GM21717 (cell line): ENCODE measurements around the gene PRDM1.

ENCODE experiments used
- ATAC-seq: cut with Tn5 transposase; IDR thresholded peaks from one replicate; pipeline ENCODE4 v1.9.1; 2021; ENCODE audit warnings: mild to moderate bottlenecking, moderate library complexity; ENCODE audit not compliant: unreplicated experiment

PRDM1 gene

GRCh38 chr6:106069478-106069877 is 16.7 kb upstream of the PRDM1 start:
- ATAC-seq = no peak

- no peak for ATAC-seq
Observed at GRCh38 chr6:106070636-106071035, 15.5 kb upstream of the PRDM1 start.

GRCh38 chr6:106072501-106073090 is 13.5 kb upstream of the PRDM1 start:
- ATAC-seq = no peak

GRCh38 chr6:106074146-106074545 is 12.0 kb upstream of the PRDM1 start:
- no peak for ATAC-seq

GRCh38 chr6:106076139-106076538 is 10.0 kb upstream of the PRDM1 start:
- ATAC-seq = no peak

GRCh38 chr6:106077170-106077569 is 9.0 kb upstream of the PRDM1 start:
- ATAC-seq = no peak

- no peak for ATAC-seq
Observed at GRCh38 chr6:106077881-106078280, 8.3 kb upstream of the PRDM1 start.

GRCh38 chr6:106079961-106080762 is 6.0 kb upstream of the PRDM1 start:
- ATAC-seq = no peak

- no peak for ATAC-seq
Observed at GRCh38 chr6:106080763-106081095, 5.4 kb upstream of the PRDM1 start.

GRCh38 chr6:106081715-106082114 is 4.4 kb upstream of the PRDM1 start:
- no peak for ATAC-seq

- ATAC-seq = no peak
Observed at GRCh38 chr6:106082735-106083398, 3.3 kb upstream of the PRDM1 start.

- ATAC-seq = no peak
Observed at GRCh38 chr6:106083618-106084017, 2.5 kb upstream of the PRDM1 start.

- peak; percentile 77 for ATAC-seq
Observed at GRCh38 chr6:106084106-106084988, 1.8 kb upstream of the PRDM1 start.

- ATAC-seq = no peak
Observed at GRCh38 chr6:106084989-106085691, 996 bp upstream of the PRDM1 start.

- no peak for ATAC-seq
Observed at GRCh38 chr6:106085692-106085983, 498 bp upstream of the PRDM1 start.

GRCh38 chr6:106086814-106087175 is 659 bp downstream of the PRDM1 start:
- no peak for ATAC-seq

GRCh38 chr6:106087548-106088325 is 1.6 kb downstream of the PRDM1 start:
- no peak for ATAC-seq

- no peak for ATAC-seq
Observed at GRCh38 chr6:106090001-106090400, 3.9 kb downstream of the PRDM1 start.

- no peak for ATAC-seq
Observed at GRCh38 chr6:106092279-106092678, 6.1 kb downstream of the PRDM1 start.
